ENCODE results near the gene C4orf51.

C4orf51 gene

GRCh38 chr4:145739845-145740244 lies 59.9 kb downstream of the C4orf51 start:
- FAIRE-seq (no peak), DNase-seq (ENCODE audit: extremely low spot score, insufficient read length, low read depth) (no peak)

- no peak for DNase-seq (ENCODE audit: extremely low spot score, insufficient read length, low read depth)
- no peak for FAIRE-seq
Observed at GRCh38 chr4:145740806-145741205, 60.9 kb downstream of the C4orf51 start.

- no peak for DNase-seq (ENCODE audit: extremely low spot score, insufficient read length, low read depth)
- FAIRE-seq: no peak
Observed at GRCh38 chr4:145743641-145744040, 63.7 kb downstream of the C4orf51 start.

- FAIRE-seq: no peak
- no peak for DNase-seq (ENCODE audit: extremely low spot score, insufficient read length, low read depth)
Observed at GRCh38 chr4:145755802-145756201, 75.9 kb downstream of the C4orf51 start.

GRCh38 chr4:145756244-145756643 lies 76.3 kb downstream of the C4orf51 start:
- DNase-seq (ENCODE audit: extremely low spot score, insufficient read length, low read depth) (no peak), FAIRE-seq (no peak)

- peak; percentile 9 for FAIRE-seq
- DNase-seq (ENCODE audit: extremely low spot score, insufficient read length, low read depth): no peak
Observed at GRCh38 chr4:145757188-145757587, 77.2 kb downstream of the C4orf51 start.

DNA sequence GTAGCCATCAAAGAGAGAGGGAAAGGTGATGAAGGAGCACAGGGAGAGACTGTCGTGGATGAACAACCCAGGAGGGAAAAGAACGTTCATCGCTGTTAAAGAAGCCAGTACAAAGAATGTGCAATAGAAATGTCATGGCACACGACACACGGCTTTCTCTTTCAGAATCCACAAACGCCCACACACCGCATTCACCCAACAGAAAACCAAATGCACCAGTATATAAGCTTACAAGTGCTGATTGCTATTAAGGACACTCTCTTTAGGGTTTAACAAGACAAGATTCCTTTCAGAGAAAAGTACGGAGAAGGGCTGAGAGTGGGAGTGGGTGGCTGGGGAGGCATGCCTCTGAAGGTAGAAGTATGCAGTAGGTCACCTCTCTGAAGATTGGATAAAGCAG lies 80.2 kb downstream of the C4orf51 start:
- no peak for FAIRE-seq
- DNase-seq (ENCODE audit: extremely low spot score, insufficient read length, low read depth): no peak

DNA sequence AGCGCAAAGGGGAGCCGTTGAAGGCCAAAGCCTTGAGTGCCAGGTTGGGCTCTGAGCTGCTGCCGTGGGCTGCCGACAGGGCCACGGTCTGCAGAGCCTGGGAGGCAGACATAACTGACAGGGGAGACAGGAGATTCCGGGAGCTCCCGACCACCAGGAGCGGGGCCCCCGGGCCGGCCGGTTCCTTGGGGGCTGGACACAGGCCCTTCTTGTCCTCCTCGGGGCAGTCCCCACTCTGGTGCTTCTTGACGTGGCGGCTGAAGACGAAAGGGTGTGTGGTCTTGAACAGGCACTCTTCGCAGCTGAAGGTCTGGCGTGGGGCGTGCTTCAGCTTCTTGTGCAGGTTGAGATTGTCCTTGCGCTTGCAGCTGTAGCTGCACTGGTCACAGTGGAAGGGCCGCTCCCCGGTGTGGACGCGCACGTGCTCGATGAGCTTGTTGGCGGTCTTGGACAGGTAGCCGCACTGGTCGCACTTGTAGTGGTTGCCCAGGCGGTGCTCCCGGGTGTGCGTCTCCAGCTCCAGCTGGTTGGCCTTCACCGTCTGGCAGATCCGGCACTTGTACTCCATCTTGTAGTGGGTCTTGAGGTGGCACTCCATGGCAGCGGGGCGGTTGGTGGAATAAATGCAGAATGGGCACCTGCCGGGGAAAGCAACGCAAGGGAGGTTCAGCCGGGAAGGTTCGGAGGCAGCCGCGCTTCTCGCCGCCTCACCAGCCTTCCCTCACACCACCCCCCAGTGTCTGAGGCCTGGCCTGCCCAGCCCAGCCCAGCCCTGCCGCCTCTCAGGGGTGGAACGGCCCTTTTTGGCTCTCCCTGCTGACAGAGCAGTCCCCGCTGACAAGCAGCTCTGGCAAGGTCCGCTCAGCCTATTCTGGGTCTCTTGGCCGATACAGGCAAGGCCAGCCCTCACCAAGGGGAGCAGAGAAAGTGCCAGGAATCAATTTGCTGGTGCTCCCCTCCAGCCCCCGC lies 81.3 kb downstream of the C4orf51 start:
- DNase-seq (ENCODE audit: extremely low spot score, insufficient read length, low read depth) (no peak), FAIRE-seq (no peak)

DNA sequence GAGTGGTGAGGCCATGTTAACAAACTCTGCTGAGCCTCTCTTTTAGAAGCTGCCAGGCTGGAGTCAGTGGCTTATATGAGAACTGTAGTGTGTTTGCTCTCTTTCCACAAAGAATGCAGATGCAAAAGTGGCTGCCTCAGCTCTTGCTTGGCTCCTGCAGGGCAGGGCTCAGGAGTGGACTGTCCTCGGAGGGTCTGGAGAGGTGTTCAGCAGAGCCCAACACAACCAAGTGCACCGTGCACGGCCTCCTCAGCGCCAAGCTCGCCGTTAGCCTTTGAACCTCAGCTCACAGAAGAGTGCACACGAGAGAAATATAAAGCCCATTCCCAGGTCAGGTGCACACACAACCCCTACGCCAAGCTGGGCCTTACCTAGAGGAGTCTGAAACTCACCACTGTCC lies 82.8 kb downstream of the C4orf51 start:
- no peak for DNase-seq (ENCODE audit: extremely low spot score, insufficient read length, low read depth)

DNA sequence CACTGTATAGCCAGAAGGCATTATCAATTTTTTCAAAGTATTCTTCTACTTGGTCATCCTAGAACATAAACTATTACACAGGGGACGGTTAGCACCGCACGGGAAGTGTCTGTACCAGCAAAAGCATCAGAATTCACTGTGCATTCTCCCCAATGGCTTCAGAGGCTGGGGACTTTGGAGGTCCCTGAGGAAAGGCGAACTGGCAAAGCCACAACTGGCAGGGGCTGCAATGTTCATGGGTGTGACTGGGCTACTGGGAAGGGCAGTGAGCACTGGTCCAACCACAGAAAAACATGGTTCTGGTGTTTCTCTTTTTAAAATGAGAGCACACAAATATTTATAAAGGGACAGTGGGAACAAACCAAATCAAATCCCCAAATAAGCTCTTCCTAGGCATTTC lies 83.5 kb downstream of the C4orf51 start:
- FAIRE-seq: no peak
- DNase-seq (ENCODE audit: extremely low spot score, insufficient read length, low read depth): no peak

More for the DNA sequence above, 82.8 kb downstream of the C4orf51 start:
- no peak for FAIRE-seq

DNA sequence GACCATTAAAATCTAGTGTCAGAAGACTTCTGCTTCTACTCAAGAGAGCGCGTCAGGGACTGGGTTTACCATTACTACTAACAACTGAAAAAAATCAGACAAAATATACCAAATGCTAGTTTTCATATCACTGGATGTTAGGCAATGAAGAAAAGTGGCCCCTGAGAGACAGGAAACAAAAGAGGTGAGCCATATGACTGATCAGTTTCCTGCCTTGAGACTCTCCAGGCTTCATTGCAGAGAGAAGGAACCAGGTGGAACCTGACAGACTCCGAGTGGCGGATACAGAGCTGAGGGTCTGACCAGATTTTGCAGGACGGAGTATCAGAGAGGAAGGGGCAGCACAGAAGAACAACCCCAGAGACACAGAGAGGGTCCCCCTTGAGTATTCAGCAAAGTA lies 86.3 kb downstream of the C4orf51 start:
- DNase-seq (ENCODE audit: extremely low spot score, insufficient read length, low read depth) (no peak), FAIRE-seq (no peak)

DNA sequence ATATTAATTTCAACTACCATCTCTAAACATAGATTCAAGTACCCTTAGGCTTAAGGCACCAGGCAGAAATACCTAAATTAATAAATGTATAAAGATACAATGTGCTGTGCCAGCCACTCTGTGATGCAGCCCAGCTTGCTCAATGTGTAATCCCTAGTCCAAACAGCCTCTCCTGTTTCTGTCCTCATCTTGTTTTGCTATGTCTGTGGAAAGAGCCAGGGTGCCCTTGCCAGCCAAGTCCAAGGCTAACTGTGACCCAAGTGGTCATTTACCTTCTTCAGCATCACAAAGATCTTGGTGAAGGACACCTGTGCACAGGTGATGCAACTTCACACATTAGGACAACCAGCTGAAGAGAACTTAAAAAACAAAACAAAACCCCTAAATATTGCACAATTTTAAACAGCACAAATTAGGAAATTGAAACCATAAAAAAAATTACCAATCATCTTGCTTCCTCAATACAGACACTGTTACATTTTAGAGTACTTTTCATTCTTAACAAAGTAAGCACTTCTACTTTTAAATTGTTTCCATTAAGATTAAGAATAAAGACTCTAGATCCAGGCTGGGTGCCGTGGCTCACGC lies 89.6 kb downstream of the C4orf51 start:
- FAIRE-seq (no peak), DNase-seq (ENCODE audit: extremely low spot score, insufficient read length, low read depth) (no peak)

- no peak for DNase-seq (ENCODE audit: extremely low spot score, insufficient read length, low read depth)
- FAIRE-seq: no peak
Observed at GRCh38 chr4:145770124-145770523, 90.2 kb downstream of the C4orf51 start.

DNA sequence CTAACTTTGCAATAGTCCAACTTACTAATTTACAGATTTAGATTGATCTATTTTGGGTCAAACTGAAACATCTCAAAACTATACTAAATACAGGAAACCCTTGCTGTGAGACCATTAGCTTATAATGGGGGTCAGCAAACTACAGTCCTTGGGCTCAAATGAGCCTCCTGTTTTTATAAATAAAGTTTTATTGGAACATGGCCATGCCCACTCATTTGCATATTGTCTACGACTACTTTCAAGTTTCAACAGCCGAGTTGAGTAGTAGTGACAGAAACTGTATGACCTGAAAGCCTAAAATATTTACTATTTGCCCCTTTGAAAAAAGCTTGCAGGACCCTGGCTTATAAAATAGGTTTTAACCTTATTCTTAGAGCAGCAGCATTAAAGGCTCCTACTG lies 92.4 kb downstream of the C4orf51 start:
- no peak for FAIRE-seq
- DNase-seq (ENCODE audit: extremely low spot score, insufficient read length, low read depth): no peak

DNA sequence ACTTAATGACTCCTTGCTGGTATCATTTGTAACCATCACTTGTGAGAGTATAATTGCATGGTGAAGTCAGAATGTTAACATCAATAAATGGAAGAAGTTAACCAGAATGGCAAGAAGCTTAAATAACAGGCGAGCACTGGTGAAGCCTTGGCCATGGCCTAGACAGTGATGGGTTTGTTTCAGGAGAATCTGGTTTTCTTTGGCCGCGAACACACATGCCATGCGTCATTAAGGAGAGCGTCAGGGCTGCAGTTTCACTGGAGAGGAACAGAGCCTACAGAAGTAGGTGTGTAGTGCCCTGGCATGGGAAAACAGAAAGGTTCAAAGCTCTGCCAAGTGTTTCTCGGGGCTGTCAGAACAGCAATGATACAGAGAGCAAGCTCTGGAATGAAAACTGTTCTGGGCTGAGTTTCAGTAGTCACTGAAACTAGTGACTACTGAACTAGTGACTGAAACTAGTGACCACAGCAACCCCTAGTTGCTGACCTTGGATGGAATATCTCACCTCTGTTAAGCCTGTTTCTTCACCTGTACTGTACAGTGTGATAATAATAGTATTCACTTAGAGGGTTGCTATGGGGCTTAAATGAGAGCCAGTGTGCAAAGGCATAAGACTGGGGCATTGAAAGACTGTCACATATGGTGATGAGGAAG lies 93.8 kb downstream of the C4orf51 start:
- peak; percentile 91 for FAIRE-seq

GRCh38 chr4:145774473-145774872 lies 94.5 kb downstream of the C4orf51 start:
- no peak for FAIRE-seq
- DNase-seq (ENCODE audit: extremely low spot score, insufficient read length, low read depth): no peak

More for the DNA sequence above, 93.8 kb downstream of the C4orf51 start:
- DNase-seq (ENCODE audit: extremely low spot score, insufficient read length, low read depth): peak; percentile 22

DNA sequence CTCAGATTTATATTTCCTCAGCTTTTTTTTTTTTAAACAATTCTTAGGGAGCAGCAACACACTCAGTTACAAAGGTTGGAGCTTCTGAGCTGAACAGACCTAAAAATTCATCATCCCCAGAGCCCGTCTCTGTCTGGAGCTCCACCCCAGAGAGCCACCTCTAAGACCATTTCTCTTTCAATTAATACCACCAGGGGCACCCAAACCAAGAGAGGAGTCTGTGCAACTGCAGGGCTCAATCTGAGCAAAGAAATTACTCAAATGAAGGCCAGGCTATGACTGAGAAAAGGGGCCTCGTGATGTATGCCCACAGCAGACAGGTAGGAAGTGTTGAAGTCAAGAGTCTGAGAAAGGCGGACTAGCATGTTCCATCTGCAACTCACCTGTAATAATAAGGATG lies 95.5 kb downstream of the C4orf51 start:
- DNase-seq (ENCODE audit: extremely low spot score, insufficient read length, low read depth): no peak
- no peak for FAIRE-seq

- DNase-seq (ENCODE audit: extremely low spot score, insufficient read length, low read depth) (no peak), FAIRE-seq (no peak)
Observed at GRCh38 chr4:145776208-145776607, 96.3 kb downstream of the C4orf51 start.

DNA sequence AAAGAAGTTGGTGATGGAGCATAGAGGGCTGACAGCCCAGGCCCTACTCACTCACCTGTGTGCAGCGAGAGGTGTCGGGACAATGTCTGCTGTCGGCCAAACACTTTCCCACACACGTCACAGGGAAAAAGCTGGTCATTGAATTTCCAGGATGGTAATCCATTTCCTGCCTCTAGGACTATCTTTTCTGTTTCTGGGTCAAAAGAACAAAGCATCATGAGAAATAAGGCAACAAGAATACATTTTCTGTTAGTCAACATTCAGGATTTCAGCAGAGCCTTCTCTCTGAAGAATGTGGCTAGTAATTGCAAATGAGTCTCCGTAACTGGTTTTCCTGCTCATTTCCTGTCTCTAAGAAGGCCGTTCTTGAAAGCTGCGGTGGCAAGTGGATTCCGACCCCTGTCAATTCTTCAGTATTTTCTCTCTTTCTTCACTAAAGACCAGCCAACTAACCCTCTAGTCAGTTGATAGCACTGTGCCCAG lies 99.4 kb downstream of the C4orf51 start:
- no peak for FAIRE-seq
- no peak for DNase-seq (ENCODE audit: extremely low spot score, insufficient read length, low read depth)

DNA sequence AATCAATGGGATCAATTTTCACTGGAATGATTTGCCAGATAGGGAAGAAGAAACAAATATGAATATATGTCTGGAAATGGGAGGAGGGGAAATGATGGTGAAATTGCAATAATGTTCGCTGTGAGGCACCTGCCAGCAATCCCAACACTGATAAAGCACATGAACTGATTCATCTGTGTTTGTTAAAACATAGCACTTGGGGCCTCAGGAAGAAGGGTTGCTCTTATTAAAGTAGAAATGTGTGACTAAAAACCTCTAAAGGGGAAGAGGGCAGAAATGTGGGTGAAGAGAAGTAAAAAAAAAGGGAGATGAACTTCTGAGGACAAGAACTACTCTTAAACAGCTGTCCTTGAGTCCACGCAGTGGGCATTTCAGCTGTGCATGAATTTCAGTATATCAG lies 101.4 kb downstream of the C4orf51 start:
- no peak for DNase-seq (ENCODE audit: extremely low spot score, insufficient read length, low read depth)

More for the DNA sequence above, 101.4 kb downstream of the C4orf51 start:
- no peak for FAIRE-seq

Measured in GM18507 (cell line).